GM21360 (cell line): ENCODE results near the gene EYA2.

Experiments
- ATAC-seq: cut with Tn5 transposase; IDR thresholded peaks from one replicate; pipeline ENCODE4 v1.9.1; 2021; ENCODE audit warnings: mild to moderate bottlenecking, moderate library complexity; ENCODE audit not compliant: unreplicated experiment

The EYA2 gene

DNA sequence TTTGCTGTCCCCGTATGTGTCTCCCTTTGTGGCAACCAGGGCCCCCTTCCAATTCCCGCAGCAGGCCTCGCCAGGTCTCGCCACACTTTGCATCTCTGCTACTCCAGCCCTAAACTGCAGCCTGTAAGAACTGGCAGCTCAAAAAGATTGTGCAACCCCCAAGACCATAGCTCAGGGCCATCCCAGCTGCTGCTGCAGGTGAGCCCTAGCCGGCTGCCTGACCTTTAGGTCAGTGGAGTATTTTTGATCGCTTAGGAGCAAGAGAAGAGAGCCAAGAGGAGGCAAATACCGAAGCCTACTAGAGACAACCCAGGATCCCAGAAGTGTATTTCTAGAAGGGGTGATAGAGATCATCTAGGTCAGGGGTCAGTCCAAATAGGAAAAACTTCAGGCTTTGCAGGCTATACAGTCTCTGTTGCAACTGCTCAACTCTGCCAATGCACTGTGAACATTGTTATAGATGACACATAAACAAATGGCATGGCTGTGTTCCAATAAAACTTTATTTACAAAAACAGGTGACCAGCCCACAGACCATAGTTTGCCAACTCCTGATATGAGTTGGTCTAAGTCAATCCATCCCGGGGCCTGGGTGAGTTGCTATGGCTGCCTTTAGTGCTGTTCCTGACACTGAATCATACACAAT is 138.4 kb downstream of the EYA2 start:
- ATAC-seq: no peak

DNA sequence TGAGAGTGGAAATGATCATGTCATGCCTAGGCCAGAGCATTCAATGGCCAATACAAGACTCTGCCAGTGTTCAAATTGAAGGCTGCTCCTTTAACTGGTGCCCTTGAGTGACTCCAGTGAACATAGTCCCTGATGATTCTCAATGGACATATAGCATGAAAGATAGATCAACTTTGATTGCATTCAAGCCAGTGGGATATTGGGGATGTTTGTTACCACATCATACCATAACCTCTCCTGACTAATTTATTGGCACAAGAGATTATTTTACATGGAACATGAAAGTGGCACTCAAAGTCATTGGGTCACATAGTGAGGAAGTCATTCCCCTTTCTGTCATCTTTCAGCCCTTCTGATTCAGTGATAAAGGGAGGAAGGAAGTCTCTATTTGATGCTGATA is 139.0 kb downstream of the EYA2 start:
- no peak for ATAC-seq

DNA sequence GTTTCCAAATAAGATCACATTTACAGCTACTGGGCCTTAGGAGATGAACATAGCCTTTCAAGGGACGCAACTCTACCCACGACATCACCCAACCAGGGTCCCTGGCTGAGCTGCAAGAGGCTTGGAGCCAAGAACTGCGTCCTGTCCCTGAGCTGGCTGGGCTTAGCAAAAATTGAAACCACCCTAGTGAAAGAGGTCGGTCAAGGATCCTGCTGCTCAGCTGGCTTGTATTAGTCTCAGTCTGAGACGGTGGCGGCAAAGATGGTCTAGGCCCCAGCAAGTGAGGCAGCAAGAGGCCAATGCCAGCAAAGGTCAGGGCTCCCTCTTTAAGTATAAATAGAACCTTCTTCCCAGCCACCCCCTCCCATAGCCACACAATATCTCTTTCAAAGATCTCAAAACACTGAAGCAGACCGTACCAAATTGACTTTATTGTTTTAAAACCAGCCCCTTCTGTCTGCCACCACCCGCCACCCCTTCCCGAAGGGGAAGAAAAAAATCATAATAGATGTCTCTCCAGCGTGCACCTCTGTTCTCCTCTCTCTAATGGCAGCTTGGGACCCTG is 140.5 kb downstream of the EYA2 start:
- ATAC-seq: no peak

DNA sequence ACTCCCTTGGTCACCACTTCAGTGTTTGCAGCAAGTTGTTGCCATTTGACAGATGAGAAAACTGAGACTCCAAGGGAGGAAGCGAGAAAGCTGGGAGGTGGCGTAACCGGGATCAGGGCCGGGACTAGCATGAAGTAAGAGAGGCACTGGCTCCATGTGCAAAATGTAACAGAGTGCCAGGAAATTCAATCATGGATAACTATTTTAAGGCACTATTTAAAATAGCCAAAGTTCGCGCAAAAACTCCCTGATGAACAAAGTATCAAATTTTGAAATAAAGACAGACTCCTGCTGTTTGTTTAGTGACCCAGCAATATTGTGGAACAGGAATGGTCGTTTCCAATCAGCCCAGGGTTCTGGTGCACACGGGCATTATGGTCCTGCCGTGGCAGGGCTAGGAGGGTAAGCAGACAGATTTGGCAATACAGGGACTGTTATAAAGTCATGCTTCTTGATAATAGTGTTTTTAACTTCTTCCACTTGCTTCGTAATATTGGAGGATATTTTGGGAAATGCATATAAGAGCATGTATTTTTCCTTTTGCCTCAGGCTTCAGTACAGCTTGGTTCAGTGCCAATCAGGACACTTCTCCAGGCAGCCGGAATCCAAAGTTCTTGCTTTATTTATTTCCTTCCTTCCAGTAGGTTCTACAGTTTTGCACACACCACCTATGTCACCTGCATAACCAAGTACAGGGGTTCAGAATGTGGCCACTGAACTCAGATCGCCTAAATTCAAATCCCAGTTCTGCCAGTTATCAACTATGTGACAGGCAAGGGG is 141.6 kb downstream of the EYA2 start:
- no peak for ATAC-seq

DNA sequence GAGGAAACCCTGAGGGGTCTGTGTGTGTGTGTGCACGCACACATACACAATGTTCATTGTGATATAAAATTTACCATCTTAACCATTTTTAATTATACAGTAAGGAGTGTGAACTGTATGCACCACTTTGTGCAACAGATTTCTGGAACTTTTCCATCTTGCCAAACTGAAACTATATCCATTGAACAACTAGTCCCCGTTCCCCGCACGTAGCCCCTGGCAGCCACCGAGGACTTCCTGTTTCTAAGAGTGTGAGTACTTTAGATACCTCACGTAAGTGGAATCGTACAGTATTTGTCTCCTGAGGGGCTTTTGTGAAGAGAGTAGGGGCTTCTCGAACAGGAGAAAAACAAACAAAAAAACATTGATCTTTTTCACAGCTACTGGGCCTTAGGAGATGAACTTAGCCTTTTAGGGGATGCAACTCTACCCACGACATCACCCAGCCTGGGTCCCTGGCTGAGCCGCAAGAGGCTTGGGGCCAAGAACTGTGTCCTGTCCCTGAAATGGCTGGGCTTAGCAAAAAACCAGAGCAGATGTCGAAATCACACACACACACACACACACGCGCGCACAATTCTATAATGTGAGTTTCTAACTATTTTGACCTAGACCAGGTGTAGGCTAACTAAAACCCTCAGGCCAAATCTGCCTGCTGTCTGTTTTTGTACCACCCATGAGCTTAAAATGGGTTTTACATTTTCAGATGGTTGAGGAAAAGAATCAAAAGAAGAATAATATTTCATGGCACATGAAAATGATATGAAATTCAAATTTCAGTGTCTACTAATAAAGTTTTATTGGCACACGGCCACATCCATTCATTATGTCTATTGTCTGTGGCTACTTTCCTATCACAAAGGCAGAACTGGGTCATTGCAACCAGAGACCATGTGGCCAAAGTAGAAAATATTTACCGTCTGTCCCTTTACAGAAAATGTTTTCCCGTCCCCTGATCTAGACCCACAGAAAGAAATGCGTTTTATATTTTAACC is 144.2 kb downstream of the EYA2 start:
- ATAC-seq: no peak

DNA sequence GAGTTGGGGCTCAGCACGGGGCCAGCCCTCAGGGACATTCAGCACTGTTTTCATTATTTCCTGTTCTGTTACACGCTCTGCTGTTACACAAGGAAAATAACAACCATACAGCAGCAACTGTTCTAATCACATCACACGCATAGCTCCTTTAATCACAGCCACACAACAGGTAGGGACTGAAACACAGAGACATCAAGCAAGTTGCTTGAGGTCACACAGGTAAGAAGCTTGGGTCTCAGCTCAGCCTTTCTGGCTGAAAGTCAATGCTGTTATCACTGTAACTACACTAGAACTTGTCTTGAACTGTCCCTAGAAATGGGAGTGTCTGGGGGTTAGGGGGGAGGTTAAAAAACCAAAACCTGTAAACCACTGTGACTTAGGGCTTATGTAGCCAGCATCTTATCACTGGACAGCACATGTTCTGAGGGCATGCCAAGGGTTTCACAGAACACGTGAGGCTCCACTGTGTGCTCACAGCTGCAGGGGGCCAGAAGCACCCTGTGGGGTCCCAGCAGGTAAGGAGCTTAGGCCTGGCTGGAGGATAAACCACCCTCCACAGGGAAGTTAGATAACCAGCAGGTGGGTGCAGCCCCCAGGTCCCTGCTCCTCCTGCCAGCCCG is 146.0 kb downstream of the EYA2 start:
- no peak for ATAC-seq

DNA sequence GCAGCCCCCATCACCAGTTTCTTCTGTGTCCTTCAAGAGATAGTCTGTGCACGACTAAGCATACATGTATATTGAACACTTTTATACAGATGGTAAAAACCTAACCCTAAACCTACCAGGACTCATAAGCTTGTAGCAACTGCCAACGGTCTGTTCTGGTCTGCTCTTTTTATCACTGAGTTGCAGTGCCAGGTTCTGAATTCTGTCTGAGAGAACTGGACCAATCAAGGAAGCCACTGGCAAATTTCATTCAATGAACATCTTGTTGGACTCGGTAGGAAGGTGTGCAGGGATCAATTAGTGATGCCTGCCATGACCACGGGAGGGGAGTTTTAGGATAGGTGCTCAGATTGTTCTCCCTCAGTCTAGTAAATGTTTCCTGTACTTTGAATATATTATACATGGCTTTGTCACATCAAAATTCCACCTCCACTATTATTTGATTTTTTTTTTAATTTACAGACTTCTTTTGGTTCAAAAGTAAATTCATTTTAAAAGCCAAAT is 146.8 kb downstream of the EYA2 start:
- no peak for ATAC-seq

DNA sequence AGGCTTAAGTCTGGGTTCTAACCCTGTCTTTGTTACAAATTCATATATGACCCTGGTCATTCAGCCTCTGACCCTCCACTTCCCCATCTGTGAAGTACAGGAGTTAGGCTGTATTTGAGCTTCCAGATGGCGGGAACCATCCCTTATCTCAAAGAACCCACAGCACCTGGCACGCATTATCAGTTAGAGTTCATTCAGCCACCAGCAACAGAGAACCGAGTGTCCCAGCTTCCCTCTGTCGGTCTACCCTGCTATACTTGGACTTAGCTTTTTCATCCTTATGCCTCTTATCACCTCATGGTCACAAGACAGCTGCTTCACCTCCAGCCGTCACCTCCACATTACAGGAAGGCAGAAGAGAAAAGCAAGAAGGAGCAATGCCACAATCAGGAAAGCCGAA is 147.8 kb downstream of the EYA2 start:
- ATAC-seq: no peak

DNA sequence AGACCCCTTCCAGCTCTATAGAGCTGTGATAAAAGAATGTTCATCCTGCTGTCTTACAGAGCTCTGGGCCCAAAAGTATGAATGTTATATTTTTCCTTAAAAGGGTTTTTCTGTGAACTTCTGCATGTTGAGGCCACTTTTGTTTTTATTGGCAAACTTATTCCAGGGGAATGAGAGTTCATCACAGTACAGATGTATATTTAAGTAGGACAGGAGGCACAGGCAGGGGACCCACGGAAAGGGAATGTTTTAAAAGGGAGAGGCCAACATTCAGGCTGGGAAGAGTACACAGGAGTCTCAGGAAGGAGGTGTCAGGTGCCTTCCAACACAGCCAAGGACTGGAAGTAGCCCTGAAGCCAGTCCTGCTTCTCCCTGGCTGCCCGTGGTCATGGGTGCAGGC is 148.4 kb downstream of the EYA2 start:
- no peak for ATAC-seq

DNA sequence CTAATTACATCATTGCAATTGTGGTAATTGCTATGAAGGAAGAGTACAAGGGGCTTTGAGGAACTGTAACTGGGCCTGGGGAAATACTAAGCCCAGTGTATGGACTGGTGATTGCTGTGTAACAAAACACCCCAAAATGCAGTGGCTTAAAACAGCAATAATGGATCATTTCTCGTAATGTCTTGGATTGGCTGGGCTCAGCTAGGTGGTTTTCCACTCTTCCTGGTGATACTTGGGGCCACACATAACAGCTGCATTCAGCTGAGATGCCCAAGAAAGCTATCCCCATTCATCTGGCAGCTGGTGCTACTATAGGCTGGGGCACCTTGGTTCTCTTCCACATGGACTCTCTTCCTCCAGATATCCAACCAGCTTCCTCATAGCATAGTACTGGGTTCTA is 150.3 kb downstream of the EYA2 start:
- no peak for ATAC-seq

DNA sequence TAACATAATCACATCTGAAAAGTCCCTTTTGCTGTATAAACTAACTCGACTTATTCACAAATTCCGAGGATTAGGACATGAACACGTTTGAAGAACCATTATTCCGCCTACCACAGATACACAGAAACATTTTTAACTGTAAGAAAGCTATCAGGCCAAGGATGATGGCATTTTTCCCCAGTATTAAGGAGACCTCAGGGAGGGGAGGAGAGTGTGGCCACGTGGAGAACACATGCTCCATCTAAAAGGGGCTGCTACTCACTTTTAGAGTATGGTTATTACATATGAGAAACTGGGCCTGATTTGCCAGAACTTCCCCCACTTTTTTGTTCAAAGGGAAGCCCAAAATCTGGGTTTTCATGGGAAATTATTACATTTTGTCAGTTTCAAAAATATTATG is 153.4 kb downstream of the EYA2 start:
- no peak for ATAC-seq

DNA sequence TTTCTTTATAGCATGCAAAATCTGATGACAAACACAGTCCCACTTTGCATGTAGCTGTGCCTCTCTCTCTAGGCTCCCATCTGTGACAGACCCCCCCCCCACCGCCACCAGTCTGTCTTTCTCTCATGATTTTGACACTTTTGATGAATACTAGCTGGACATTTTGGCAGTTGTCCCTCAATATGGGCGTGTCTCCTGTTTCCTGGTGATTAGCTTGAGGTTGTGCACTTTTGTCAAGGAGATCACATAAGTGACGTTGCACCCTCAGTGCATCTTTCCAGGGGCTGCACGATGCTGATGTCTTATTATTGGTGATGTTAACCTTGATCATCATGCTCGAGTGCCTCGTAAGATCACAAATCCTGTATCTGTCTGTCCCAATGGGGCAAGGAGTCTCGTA is 155.1 kb downstream of the EYA2 start:
- no peak for ATAC-seq

DNA sequence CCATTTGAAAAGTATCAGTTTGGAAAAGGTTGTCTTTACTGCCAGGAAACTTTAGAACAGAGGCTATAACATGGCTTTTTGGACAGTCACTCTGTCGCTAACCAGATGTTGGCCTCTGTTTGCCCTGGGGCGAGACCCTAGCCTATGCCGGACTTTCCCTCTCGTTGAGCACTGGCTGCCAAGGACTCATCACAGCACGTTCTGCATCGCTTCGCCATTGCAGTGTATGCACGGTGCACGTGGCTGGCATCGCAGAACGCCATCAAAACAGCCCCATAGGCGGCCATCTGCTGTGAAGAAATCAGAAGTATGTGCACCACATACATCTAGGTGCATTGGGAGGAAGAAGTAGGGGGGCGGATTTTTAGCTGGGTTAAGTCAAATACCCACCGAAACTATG is 156.4 kb downstream of the EYA2 start:
- no peak for ATAC-seq

DNA sequence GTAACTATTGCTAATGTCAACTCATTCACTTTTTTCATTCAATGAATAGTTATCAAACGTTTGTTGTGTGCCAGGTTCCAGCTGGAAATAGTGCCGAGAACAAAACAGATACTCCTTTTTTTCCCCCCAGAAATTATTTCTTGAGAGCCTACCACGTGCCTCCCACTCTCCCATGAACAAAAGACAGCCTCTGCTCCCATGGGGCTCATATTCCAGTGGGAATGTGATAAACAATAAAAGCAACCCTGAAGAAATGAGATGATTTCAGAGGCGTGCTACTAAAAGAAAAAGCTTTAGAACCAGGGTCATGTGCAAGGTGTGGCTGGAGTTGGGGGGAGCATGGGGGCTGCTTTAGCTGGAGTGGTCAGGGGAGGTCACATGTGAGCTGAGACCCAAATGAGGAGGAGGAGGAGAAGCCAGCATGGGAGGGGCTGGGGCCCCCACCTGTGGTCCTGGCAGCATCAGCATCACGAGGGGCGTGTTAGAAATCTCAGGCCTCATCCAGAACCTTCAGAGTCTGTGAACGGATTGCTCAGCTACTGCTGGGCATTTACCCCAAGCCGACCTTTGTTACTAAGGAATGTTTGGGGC is 157.4 kb downstream of the EYA2 start:
- no peak for ATAC-seq

DNA sequence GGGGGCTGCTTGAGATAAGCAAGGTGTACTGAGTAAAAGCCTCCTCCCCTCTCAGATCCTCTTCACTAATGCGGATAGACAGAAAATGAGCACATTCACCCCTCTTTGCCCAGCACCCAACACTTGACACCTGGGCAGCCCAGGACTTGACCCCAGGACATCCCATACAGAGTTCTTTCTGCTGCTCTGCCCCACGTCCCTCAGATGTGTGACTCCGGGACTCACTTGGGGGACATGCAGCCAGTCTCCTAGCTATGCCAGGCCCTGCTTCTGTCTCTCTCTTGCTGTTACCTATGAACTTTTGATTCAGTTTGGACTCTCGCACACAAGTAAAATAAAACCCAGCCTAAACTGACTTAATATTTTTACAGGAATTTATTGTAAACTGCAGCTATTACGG is 159.9 kb downstream of the EYA2 start:
- ATAC-seq: no peak

DNA sequence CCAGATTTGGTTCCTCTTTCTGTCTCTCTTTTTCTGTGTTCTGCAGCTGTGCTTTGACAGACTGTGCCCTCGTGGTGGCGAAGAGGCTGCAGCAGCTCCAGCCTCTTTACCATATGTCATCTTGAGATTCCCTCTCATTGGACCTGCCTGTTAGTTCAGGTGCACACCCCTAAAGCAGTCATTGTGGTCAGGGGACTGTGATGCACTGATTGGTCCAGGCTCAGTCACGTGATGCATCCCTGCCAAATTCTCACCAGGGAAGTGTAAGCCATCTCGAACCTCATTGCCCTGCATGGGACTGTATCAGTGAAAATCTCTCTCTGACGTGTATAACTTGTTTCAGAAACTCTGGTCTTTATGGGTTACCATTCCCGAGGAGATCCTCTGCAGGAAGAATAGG is 160.3 kb downstream of the EYA2 start:
- ATAC-seq: no peak

DNA sequence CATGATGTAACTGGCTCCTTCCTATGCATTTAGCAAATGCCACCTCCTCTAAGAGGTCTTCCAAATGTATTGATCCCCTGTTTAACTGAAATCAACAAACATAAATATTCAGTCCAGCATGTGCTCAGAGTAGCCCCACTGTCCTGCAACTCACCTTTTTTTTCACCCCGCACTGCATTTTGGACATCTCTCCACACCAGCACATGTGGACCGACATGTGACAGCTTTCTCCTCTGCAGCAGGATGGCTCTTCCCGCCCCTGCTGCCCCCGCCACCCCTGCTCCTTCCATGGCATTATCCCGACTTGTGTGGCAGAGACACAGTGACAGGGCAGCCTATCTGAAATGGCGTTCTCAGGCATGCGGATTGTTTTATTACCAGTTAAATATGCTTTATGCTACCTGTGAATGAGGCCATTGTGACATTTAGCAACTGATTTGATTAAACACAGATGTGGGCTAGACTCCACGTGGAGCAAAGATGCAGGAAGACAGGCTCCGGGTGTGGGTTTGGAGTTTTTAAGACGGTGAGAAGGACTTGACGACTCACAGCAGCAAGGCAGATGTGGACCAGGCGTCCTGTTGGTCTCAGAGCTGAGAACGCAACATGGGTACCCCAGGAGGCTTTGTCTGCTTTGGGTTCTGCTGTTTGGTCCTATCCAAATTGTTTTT is 161.2 kb downstream of the EYA2 start:
- no peak for ATAC-seq

DNA sequence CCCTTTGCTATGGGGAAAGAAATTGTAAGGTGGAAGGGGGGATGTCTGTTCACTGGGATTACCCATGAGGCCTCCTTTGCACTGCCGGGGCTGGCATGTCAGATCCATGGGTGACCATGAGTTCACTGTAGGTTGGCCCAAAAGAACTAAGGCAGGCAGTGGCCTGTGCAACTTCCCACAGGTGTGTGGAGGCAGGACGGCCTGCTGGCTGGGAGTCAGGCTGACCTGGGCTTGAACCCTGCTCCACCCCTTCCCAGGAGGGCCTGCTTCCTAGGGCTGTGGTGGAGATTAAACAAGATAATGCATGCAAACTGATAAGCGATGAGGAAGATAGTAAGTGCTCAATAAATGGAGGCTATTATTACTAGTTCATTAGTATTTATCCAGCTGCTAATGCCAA is 163.0 kb downstream of the EYA2 start:
- no peak for ATAC-seq

DNA sequence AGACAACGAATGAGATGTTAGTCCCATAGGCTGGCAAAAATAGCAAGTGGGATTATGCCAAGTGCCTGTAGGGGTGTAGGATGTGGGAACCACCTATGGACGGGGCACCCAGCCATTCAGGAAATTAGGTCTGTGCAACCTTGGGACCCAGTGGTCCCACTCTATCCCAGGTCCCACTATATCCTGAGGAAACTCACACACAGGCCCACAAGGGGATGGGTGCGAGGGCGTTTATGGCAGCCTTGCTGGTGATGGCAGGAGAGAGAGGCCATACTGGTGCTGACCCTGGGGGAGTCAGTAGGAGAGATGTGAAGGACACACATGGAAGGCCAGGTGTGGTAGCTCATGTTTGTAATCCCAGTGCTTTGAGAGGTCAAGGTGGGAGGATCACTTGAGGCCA is 163.6 kb downstream of the EYA2 start:
- no peak for ATAC-seq

DNA sequence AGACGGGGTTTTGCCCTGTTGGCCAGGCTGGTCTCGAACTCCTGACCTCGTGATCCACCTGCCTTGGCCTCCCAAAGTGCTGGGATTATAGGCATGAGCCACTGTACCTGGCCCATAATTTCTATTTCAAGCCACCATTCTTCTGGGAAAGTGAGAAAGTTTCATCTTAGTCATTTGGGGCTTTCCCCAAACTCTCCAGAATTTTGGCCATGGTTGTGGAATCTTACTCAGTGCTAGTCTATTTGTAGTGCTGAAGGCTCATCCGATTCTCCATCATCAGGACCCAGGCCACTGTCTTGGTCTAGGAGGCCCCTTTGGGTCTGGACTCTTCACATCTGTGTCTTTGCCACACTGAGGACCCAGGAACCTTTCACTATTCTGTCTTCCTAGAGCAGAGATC is 164.9 kb downstream of the EYA2 start:
- no peak for ATAC-seq
